Pancreas (tissue), 10 donors: Measurements from ENCODE around the gene OR6A2. TPM values are rescaled to one million over a fixed set of nuclear protein-coding genes. Genes with fewer than 3 reads are reported as not detected.

Experiments
- ATAC-seq, 4 donors: fragments of 200-7000 bp; cut with Tn5 transposase; one replicate each; pipeline versions ENCODE4 v1.8.0 to v1.9.1; 2020; ENCODE audit warnings: mild to moderate bottlenecking in 4 of 4, moderate library complexity in 4 of 4
- DNase-seq, 6 donors: peaks; one replicate each; pipeline ENCODE4 v3.0.0-alpha.2; 2020
- FAIRE-seq: peaks from 2 replicates; lab custom pipeline; 2012; peaks lifted over from hg19 to GRCh38; lab: Jason Lieb, UNC
- H3K27ac ChIP-seq, 4 donors: fragments of 200-600 bp; sonication (generic); 1 replicate in 3 of 4; 2 replicates in 1 of 4; pipeline versions ENCODE4 v1.5.0 to v1.8.0; 2020
- H3K27me3 ChIP-seq, 4 donors: fragments of 200-600 bp; one replicate each; pipeline ENCODE4 v1.8.0; 2021
- H3K36me3 ChIP-seq, 3 donors: fragments of 200-600 bp; sonication (generic) in 1 of 3; one replicate each; pipeline versions ENCODE4 v1.5.0 to v1.8.0; 2020 to 2021
- H3K4me1 ChIP-seq, 3 donors: fragments of 200-600 bp; one replicate each; pipeline ENCODE4 v1.8.0; 2021
- H3K4me3 ChIP-seq, 4 donors: fragments of 200-600 bp; sonication (generic) in 2 of 4; one replicate each; pipeline versions ENCODE4 v1.5.0 to v1.8.0; 2020 to 2021
- H3K9me3 ChIP-seq, 4 donors: fragments of 200-600 bp; one replicate each; pipeline ENCODE4 v1.8.0; 2021
- WGBS, 2 donors: extraction: QIAGEN DNeasy Blood & Tissue Kit; methylation state at CpG; one replicate each; pipeline ENCODE4 v1.1.7; 2013; 5-methylcytosine and 5-hydroxymethylcytosine counted together
- intact Hi-C, 3 donors: fragments of 100-400 bp; cut with DNase I; formaldehyde crosslinking; loops; one replicate each; pipeline versions ENCODE4 v1.11.1 to v1.14.2; 2022
- polyA plus RNA-seq, 2 donors: library from polyadenylated mRNA; stranded (reverse); fragments of 200-250 nt; gene quantifications; one replicate each; pipeline ENCODE4 v1.2.3, GENCODE V29; 2013
- total RNA-seq, 6 donors: library from RNA; stranded (reverse); fragmentation: NEBNext Ultra II Directional in 4 of 6; extraction: Animal tissue kit (Norgen Biotek cat#: 25700) in 4 of 6; gene quantifications; one replicate each; pipeline versions ENCODE4 v1.2.1 to v1.2.4, GENCODE V29; 2021 to 2023
- TF ChIP-seq, protein P1 (sequence below), 4 donors: fragments of 200-600 bp; sonication (generic) in 3 of 4; IDR thresholded peaks; one replicate each; pipeline versions ENCODE4 v1.5.0 to v1.8.0; 2021; ENCODE audit warnings: antibody characterized with exemption in 4 of 4
- donor health status: healthy with polysubstance abuse.
- donor health status: DM: no; HTN: no; CAD: no; lungs with moderate emphysema.
- donor health status: DM: no; HTN: no; CAD: no.
- donor health status: control.
- donor health status: control.
- donor health status: Bipolar disorder and iron deficiency.
- donor health status: DM: yes; HTN: yes; CAD: no.
- donor health status: DM: no; HTN: no; CAD: no.
- donor health status: DM: no; HTN: no; CAD: no.
- donor health status: DM: yes; HTN: yes; CAD: no.

OR6A2 gene
- total and polyA plus RNA-seq, 8 donors = 0.06 to 0.39 (median 0.16) TPM; not detected in 2

DNA sequence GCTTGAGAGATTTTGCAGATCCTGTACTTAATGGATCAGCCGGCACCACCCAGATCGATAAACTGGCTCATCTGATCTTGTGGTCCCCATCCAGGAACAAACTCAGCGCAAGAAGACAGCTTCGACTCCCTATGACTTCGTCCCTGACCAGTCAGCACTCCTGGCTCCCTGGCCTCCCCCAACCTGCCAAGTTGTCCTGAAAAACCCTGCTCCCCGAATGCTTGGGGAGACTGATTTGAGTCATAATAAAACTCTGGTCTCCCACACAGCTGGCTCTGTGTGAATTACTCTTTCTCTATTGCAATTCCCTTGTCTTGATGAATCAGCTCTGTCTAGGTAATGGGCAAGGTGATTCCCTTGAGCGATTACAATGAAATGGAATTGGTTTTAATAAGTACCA is 57.2 kb downstream of the OR6A2 start:
- Histone ChIP-seq H3K27me3 (no peaks in the 10 kb centered on the region), H3K4me3 (no peak overlapping the region), H3K4me1 (no peaks in the 10 kb centered on the region), H3K36me3 (no peaks in the 10 kb centered on the region), H3K27ac (no peak overlapping the region), H3K9me3 (no peaks in the 10 kb centered on the region)
- TF ChIP-seq, protein P1, sequence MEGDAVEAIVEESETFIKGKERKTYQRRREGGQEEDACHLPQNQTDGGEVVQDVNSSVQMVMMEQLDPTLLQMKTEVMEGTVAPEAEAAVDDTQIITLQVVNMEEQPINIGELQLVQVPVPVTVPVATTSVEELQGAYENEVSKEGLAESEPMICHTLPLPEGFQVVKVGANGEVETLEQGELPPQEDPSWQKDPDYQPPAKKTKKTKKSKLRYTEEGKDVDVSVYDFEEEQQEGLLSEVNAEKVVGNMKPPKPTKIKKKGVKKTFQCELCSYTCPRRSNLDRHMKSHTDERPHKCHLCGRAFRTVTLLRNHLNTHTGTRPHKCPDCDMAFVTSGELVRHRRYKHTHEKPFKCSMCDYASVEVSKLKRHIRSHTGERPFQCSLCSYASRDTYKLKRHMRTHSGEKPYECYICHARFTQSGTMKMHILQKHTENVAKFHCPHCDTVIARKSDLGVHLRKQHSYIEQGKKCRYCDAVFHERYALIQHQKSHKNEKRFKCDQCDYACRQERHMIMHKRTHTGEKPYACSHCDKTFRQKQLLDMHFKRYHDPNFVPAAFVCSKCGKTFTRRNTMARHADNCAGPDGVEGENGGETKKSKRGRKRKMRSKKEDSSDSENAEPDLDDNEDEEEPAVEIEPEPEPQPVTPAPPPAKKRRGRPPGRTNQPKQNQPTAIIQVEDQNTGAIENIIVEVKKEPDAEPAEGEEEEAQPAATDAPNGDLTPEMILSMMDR (IDR thresholded peaks at IDR 0.05) = no peak
- intact Hi-C loops = no loop called here
- DNase-seq (no peak), FAIRE-seq (no peak), ATAC-seq (no peak)
- WGBS, 2 donors = 69 to 81% methylated on average over 7 of the region's 7 CpGs

Other genes with a start within 250 kb of the OR6A2 start
- gene RRP8, start 196.1 kb downstream of the OR6A2 start, total RNA-seq = 10 to 100 TPM in 2 of 6 donors, 1 to 10 TPM in 4; 6.3 to 15.0 (median 8.7) TPM
- gene RRP8, start 196.1 kb downstream of the OR6A2 start, polyA plus RNA-seq = 10 to 100 TPM; 16.6 to 25.0 TPM
- gene ILK, start 195.9 kb downstream of the OR6A2 start, total RNA-seq = 10 to 100 TPM; 47.9 to 90.0 (median 67.4) TPM
- gene ILK, start 195.9 kb downstream of the OR6A2 start, polyA plus RNA-seq = 100 to 1,000 TPM in 1 of 2 donors, 10 to 100 TPM in 1; 98.5 to 137 TPM
- 10 to 100 TPM; 53.5 to 96.7 (median 75.6) TPM for gene TAF10, start 187.5 kb downstream of the OR6A2 start, total RNA-seq
- 100 to 1,000 TPM; 116 TPM for gene TAF10, start 187.5 kb downstream of the OR6A2 start, polyA plus RNA-seq
- 10 to 100 TPM; 19.6 to 88.6 (median 24.6) TPM for gene TPP1, start 180.3 kb downstream of the OR6A2 start, total RNA-seq
- 10 to 100 TPM; 21.0 to 33.0 TPM for gene TPP1, start 180.3 kb downstream of the OR6A2 start, polyA plus RNA-seq
- gene DCHS1, start 143.9 kb downstream of the OR6A2 start, total RNA-seq = 1 to 10 TPM; 2.3 to 4.1 (median 3.3) TPM
- 1 to 10 TPM; 4.0 to 4.8 TPM for gene DCHS1, start 143.9 kb downstream of the OR6A2 start, polyA plus RNA-seq
- 10 to 100 TPM; 10.6 to 24.5 (median 19.8) TPM for gene MRPL17, start 116.3 kb downstream of the OR6A2 start, total RNA-seq
- gene MRPL17, start 116.3 kb downstream of the OR6A2 start, polyA plus RNA-seq = 10 to 100 TPM; 33.6 to 33.8 TPM
- gene OR2AG2, start 27.7 kb downstream of the OR6A2 start, total RNA-seq = under 1 TPM in 5 of 6 donors, not detected in 1; 0.08 to 0.17 (median 0.12) TPM
- gene OR2AG2, start 27.7 kb downstream of the OR6A2 start, polyA plus RNA-seq = not detected
- gene OR2AG1, start 16.7 kb downstream of the OR6A2 start, total RNA-seq = not detected
- not detected for gene OR2AG1, start 16.7 kb downstream of the OR6A2 start, polyA plus RNA-seq
- gene OR10A5, start 46.0 kb upstream of the OR6A2 start, total RNA-seq = not detected
- not detected for gene OR10A5, start 46.0 kb upstream of the OR6A2 start, polyA plus RNA-seq
- gene OR10A2, start 63.4 kb upstream of the OR6A2 start, total RNA-seq = not detected
- gene OR10A2, start 63.4 kb upstream of the OR6A2 start, polyA plus RNA-seq = not detected
- not detected for gene OR10A4, start 76.9 kb upstream of the OR6A2 start, total RNA-seq
- gene OR10A4, start 76.9 kb upstream of the OR6A2 start, polyA plus RNA-seq = not detected
- gene OR2D2, start 92.8 kb upstream of the OR6A2 start, total RNA-seq = under 1 TPM in 4 of 6 donors, not detected in 2; 0.19 to 0.28 (median 0.20) TPM
- gene OR2D2, start 92.8 kb upstream of the OR6A2 start, polyA plus RNA-seq = not detected
- not detected for gene OR2D3, start 121.3 kb upstream of the OR6A2 start, total RNA-seq
- not detected for gene OR2D3, start 121.3 kb upstream of the OR6A2 start, polyA plus RNA-seq
- gene ZNF215, start 126.7 kb upstream of the OR6A2 start, total RNA-seq = 1 to 10 TPM; 1.7 to 4.5 (median 2.7) TPM
- 1 to 10 TPM; 1.6 TPM for gene ZNF215, start 126.7 kb upstream of the OR6A2 start, polyA plus RNA-seq
- 1 to 10 TPM in 5 of 6 donors, under 1 TPM in 1; 0.88 to 4.3 (median 1.8) TPM for gene ZNF214, start 220.7 kb upstream of the OR6A2 start, total RNA-seq
- 1 to 10 TPM in 1 of 2 donors, under 1 TPM in 1; 0.34 to 1.1 TPM for gene ZNF214, start 220.7 kb upstream of the OR6A2 start, polyA plus RNA-seq
- gene NLRP14, start 220.8 kb upstream of the OR6A2 start, total RNA-seq = under 1 TPM in 4 of 6 donors, not detected in 2; 0.06 to 0.09 (median 0.07) TPM
- under 1 TPM in 1 of 2 donors, not detected in 1; 0.07 TPM for gene NLRP14, start 220.8 kb upstream of the OR6A2 start, polyA plus RNA-seq